GM12878 (cell line): ENCODE data around the gene HINFP. TPM values are rescaled to one million over a fixed set of nuclear protein-coding genes. Genes with fewer than 3 reads are reported as not detected.

Experiments used
- CUX1 ChIP-seq: IDR thresholded peaks from 2 replicates; pipeline ENCODE4 v1.6.1; 2012; ENCODE audit warnings: improper control_type of control experiment, low read depth, low read length; ENCODE audit not compliant: insufficient replicate concordance
- DPF2 ChIP-seq: fragments of 450-650 bp; IDR thresholded peaks from 2 replicates; pipeline ENCODE4 v1.6.1; 2017; ENCODE audit warnings: mild to moderate bottlenecking
- EGR1 ChIP-seq, 2 experiments: IDR thresholded peaks; 1 replicate in 1 of 2; 2 replicates in 1 of 2; pipeline ENCODE4 v1.6.1; 2011 to 2012; ENCODE audit warnings: low read depth in 2 of 2, low read length in 2 of 2, borderline replicate concordance in 1 of 2, mild to moderate bottlenecking in 1 of 2, moderate library complexity in 1 of 2
- ESRRA ChIP-seq: IDR thresholded peaks from 2 replicates; pipeline ENCODE4 v1.6.1; 2012; ENCODE audit warnings: mild to moderate bottlenecking, low read length, improper control_type of control experiment
- EZH2 ChIP-seq: IDR thresholded peaks from 2 replicates; pipeline ENCODE4 v1.6.1; 2012; ENCODE audit warnings: low read depth, mild to moderate bottlenecking, control low read depth, inconsistent platforms, low read length, borderline replicate concordance; ENCODE audit not compliant: control insufficient read depth
- KAT2A ChIP-seq: conservative IDR thresholded peaks from 2 replicates; pipeline ENCODE4 v1.6.1; 2011; ENCODE audit warnings: low read depth, low read length; ENCODE audit not compliant: control insufficient read depth
- NR2F1 ChIP-seq: fragments of 450-650 bp; conservative IDR thresholded peaks from 2 replicates; pipeline ENCODE4 v1.6.1; 2017; ENCODE audit warnings: mild to moderate bottlenecking
- PAX8 ChIP-seq: fragments of 450-650 bp; IDR thresholded peaks from 2 replicates; pipeline ENCODE4 v1.6.1; 2017; ENCODE audit warnings: mild to moderate bottlenecking, moderate library complexity
- PBX3 ChIP-seq: IDR thresholded peaks from 2 replicates; pipeline ENCODE4 v1.6.1; 2011; ENCODE audit warnings: mild to moderate bottlenecking, low read depth, low read length, moderate library complexity; ENCODE audit not compliant: insufficient replicate concordance
- PML ChIP-seq: IDR thresholded peaks from 2 replicates; pipeline ENCODE4 v1.6.1; 2012; ENCODE audit warnings: low read length, inconsistent platforms
- PRDM15 ChIP-seq: fragments of 450-650 bp; formaldehyde crosslinking; IDR thresholded peaks from 2 replicates; pipeline ENCODE4 v1.4.0; 2020; ENCODE audit warnings: mild to moderate bottlenecking, moderate library complexity
- SP1 ChIP-seq: IDR thresholded peaks from one replicate; pipeline ENCODE4 v1.6.1; 2011; ENCODE audit warnings: low read depth, low read length
- TCF3 ChIP-seq: IDR thresholded peaks from 2 replicates; pipeline ENCODE4 v1.6.1; 2012; ENCODE audit warnings: low read depth, mild to moderate bottlenecking, low read length, borderline replicate concordance; ENCODE audit not compliant: insufficient read depth
- USF1 ChIP-seq: IDR thresholded peaks from 2 replicates; pipeline ENCODE4 v1.6.1; 2011; ENCODE audit warnings: borderline replicate concordance, low read depth, mild to moderate bottlenecking, moderate library complexity, mixed read lengths, low read length; ENCODE audit not compliant: insufficient read depth; ENCODE audit errors: extremely low read length
- ZZZ3 ChIP-seq: IDR thresholded peaks from 2 replicates; pipeline ENCODE4 v1.6.1; 2011; ENCODE audit warnings: low read depth; ENCODE audit not compliant: control insufficient read depth, insufficient read length
- polyA plus RNA-seq, 11 experiments: library from polyadenylated mRNA; depleted of rRNA in 4 of 11; unstranded in 6 of 11; stranded (reverse) in 5 of 11; fragments of >200 nt; fragmentation: Nextera tagmentation in 4 of 11; fragmentation: Illumina TruSeq in 1 of 11; extraction: Ambion mirVana in 4 of 11; extraction: Trizol in 1 of 11; gene quantifications; 1 replicate in 1 of 11; 2 replicates in 10 of 11; pipeline versions ENCODE4 v1.2.1 to v1.2.3, GENCODE V29; 2011 to 2016; ENCODE audit warnings: inconsistent platforms in 2 of 11, missing spikeins in 2 of 11, low read depth in 1 of 11
- total RNA-seq, 4 experiments: library from RNA; depleted of rRNA in 3 of 4; stranded (reverse); fragments of >200 nt in 3 of 4; fragmentation: Illumina TruSeq in 1 of 4; extraction: Trizol in 1 of 4; gene quantifications; 2 replicates each; pipeline versions ENCODE4 v1.2.1 to v1.2.3, GENCODE V29; 2013 to 2021

HINFP gene
- total and polyA plus RNA-seq, 10 of the 15 experiments (the other 5 are each of a cell fraction or from before 2014, with no cell fraction given), result 13.1 to 26.3 (median 18.6) TPM

GRCh38 chr11:119168471-119169281, 47.3 kb downstream of the HINFP start, which contains the start of gene NLRX1 (continued):
- TF ChIP-seq PRDM15, result no peak
- TF ChIP-seq ZZZ3, result no peak
- peak; percentile 36; the same call in 1 of the 2 replicates for TF ChIP-seq PML
- 0 out of 3 replicates have a peak, but pooled peaks of 1 of the 2 experiments have one; percentile 28 for TF ChIP-seq EGR1 (IDR thresholded peaks at IDR 0.05; ENCODE audit: borderline replicate concordance in 1 of 2, low read depth in 2 of 2, low read length in 2 of 2)
- peak; percentile 28 for TF ChIP-seq SP1
- peak; percentile 85 for TF ChIP-seq NR2F1
- TF ChIP-seq PBX3, result no peak
- no peak for TF ChIP-seq USF1
- TF ChIP-seq DPF2, result peak; percentile 75; the same call in 1 of the 2 replicates
- no peak for TF ChIP-seq KAT2A
- no peak for TF ChIP-seq CUX1
- no peak for TF ChIP-seq EZH2
- 0 out of 2 replicates have a peak, but pooled peaks have one; percentile 68 for TF ChIP-seq ESRRA
- TF ChIP-seq PAX8, result no peak
- 0 out of 2 replicates have a peak, but pooled peaks have one; percentile 46 for TF ChIP-seq TCF3
